GM21381 (cell line): ENCODE results near the gene LINGO4.

Source experiments
- ATAC-seq: cut with Tn5 transposase; IDR thresholded peaks from one replicate; pipeline ENCODE4 v1.9.1; 2021; ENCODE audit warnings: mild to moderate bottlenecking, moderate library complexity; ENCODE audit not compliant: unreplicated experiment

The LINGO4 gene

GRCh38 chr1:151815716-151816327 lies 10.6 kb upstream of the LINGO4 start:
- ATAC-seq = no peak

GRCh38 chr1:151814971-151815545 lies 9.8 kb upstream of the LINGO4 start:
- ATAC-seq = no peak

- no peak for ATAC-seq
Observed at GRCh38 chr1:151814426-151814825, 9.2 kb upstream of the LINGO4 start.

- ATAC-seq = no peak
Observed at GRCh38 chr1:151813271-151813977, 8.2 kb upstream of the LINGO4 start.

- ATAC-seq = no peak
Observed at GRCh38 chr1:151811181-151811580, 6.0 kb upstream of the LINGO4 start.

GRCh38 chr1:151809985-151810556 lies 4.9 kb upstream of the LINGO4 start:
- no peak for ATAC-seq

DNA sequence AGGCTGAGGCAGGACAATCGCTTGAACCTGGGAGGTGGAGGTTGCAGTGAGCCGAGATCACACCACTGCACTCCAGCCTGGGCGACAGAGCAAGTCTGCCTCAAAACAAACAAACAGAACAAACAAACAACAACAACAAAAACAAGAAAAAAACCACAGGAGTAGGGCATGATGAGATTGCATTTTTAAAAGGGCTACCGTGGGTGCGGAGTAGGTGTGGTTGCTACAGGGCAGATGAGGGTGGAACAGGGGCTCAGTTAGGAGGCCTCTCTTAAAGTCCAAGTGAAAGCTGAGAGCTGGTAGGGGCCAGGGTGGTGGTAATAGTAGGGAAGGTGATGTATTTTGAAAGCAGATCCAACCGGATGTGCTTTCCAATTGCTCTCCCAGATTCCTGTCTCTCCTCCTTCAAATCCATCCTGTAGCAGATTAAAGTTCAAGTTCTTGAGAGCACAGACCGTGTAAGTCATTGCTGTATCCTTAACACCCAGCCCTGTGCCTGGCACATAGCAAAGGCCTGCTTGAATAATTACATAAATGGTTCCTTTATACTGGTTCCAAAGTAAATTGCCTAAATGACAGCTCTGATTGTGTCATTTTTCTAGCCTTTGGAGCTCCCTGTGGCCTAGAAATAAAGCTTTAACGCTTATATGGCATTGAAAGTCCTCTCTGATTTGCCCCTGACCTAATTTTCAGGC lies 4.2 kb upstream of the LINGO4 start:
- no peak for ATAC-seq

GRCh38 chr1:151807766-151808165 lies 2.5 kb upstream of the LINGO4 start:
- ATAC-seq = no peak

- ATAC-seq = no peak
Observed at GRCh38 chr1:151807131-151807530, 1.9 kb upstream of the LINGO4 start.

- no peak for ATAC-seq
Observed at GRCh38 chr1:151806170-151806569, 951 bp upstream of the LINGO4 start.

DNA sequence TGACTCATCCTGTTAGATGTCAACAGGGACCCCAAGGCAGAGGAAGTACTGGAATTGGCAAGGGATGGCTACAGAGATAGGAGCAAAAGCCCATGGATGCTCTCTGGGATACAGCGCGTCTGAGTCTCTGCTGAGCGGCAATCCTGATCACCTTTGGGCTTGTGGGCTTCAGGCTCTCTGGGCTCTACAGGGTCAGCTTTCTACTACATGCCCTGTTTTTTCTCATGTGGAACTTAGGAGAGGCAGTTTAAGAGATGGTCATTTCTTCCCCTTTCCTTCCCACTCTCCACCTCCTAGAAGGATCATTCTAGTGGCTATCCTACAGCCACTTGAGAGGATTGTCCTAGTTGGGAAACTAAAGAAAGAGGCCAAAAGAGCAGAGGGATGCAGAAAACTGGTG lies 1.3 kb downstream of the LINGO4 start:
- ATAC-seq = no peak

GRCh38 chr1:151803164-151803563 lies 2.1 kb downstream of the LINGO4 start:
- ATAC-seq = no peak

- ATAC-seq = no peak
Observed at GRCh38 chr1:151802372-151802771, 2.8 kb downstream of the LINGO4 start.

GRCh38 chr1:151801846-151802245 lies 3.4 kb downstream of the LINGO4 start:
- ATAC-seq = no peak

GRCh38 chr1:151801310-151801820 lies 3.9 kb downstream of the LINGO4 start:
- ATAC-seq = no peak

- ATAC-seq = no peak
Observed at GRCh38 chr1:151800830-151801229, 4.4 kb downstream of the LINGO4 start.

- ATAC-seq = no peak
Observed at GRCh38 chr1:151799179-151800022, 5.8 kb downstream of the LINGO4 start.

DNA sequence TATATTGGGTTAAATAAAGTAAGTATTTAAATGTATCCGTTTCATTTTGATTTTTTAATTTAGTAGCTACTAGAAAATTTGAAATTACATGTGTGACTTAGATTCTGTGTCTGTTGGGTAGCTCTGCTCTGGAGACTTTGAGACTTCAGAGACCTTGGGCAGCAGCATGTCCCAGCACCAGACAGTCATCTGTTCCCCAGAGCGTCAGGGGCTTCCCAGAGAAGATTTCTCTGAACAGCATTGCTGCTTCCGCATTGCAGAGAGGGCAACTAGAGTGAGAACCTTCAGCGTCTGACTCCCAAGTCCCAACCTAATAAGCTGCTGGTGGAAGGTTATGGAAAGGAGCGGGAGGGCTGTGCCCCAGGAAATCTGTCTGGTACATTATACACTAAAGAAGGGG lies 6.6 kb downstream of the LINGO4 start:
- ATAC-seq = no peak

DNA sequence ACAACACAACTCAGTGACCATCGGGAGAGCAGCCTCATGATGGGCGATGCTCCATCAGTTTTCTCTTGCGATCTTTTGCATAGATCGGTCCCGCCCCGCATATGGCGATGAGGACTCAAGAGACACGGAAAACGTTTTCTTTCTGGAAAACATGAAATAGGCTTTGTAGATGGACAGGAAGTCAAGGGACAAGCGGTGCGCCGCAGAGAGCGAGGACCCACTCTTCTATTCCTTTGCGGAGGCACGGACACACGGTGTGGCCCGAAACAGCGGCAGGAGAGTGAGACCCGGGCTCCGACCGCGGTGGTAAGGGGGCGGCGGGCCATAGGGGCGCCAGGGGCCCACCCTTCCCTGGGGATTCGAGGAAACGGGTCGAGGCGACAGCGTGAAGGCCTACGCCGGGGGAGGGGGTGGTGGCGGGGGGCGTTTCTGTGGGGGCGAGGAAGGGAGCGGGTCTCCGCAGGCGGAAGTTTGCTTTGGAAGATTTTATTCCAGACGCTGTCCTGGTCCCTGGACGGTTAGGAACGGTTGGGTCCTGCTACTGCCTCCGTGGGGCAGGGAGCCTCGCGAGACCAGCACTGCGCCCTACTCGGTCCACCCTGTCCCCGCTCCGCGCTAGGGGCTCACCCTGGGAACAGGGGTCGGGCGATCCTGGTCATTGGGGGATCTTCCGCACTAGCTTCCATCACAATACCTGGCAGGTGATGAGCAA lies 14.1 kb downstream of the LINGO4 start:
- ATAC-seq = no peak
